CD4-positive, alpha-beta T cell treated with Interleukin-2 at 100 ng/mL for 4 hours (primary cell): ENCODE measurements around the gene UST.

Source experiments
- DNase-seq: peaks from one replicate; pipeline ENCODE4 v3.0.0-alpha.2; 2020; ENCODE audit warnings: low spot score

The UST gene

GRCh38 chr6:148746363-148747144 is at the start of gene UST:
TSS of gene UST (plus strand) at chr6:148747030. CDS start at chr6:148747431, 401 bp downstream.
- DNase-seq, result peak; percentile 76

- no peak for DNase-seq
Observed at GRCh38 chr6:148697895-148698440, 48.9 kb upstream of the UST start.

GRCh38 chr6:148698671-148699180 is 48.1 kb upstream of the UST start:
- DNase-seq, result no peak

GRCh38 chr6:148700047-148700715 is 46.6 kb upstream of the UST start:
- no peak for DNase-seq

- DNase-seq, result peak; percentile 39
Observed at GRCh38 chr6:148700741-148701311, 46.0 kb upstream of the UST start.

- no peak for DNase-seq
Observed at GRCh38 chr6:148701375-148701774, 45.5 kb upstream of the UST start.

GRCh38 chr6:148703900-148704299 is 42.9 kb upstream of the UST start:
- DNase-seq, result no peak

GRCh38 chr6:148704400-148705246 is 42.2 kb upstream of the UST start:
- no peak for DNase-seq

GRCh38 chr6:148708707-148709106 is 38.1 kb upstream of the UST start:
- no peak for DNase-seq

GRCh38 chr6:148709577-148709976 is 37.3 kb upstream of the UST start:
- no peak for DNase-seq

GRCh38 chr6:148711833-148712654 is 34.8 kb upstream of the UST start:
- DNase-seq, result no peak

- no peak for DNase-seq
Observed at GRCh38 chr6:148713033-148713738, 33.6 kb upstream of the UST start.

GRCh38 chr6:148713921-148714320 is 32.9 kb upstream of the UST start:
- DNase-seq, result no peak

- DNase-seq, result no peak
Observed at GRCh38 chr6:148716811-148717210, 30.0 kb upstream of the UST start.

GRCh38 chr6:148720406-148720805 is 26.4 kb upstream of the UST start:
- no peak for DNase-seq

- no peak for DNase-seq
Observed at GRCh38 chr6:148720897-148721296, 25.9 kb upstream of the UST start.

GRCh38 chr6:148723484-148723883 is 23.3 kb upstream of the UST start:
- DNase-seq, result no peak

- no peak for DNase-seq
Observed at GRCh38 chr6:148724428-148724827, 22.4 kb upstream of the UST start.

- no peak for DNase-seq
Observed at GRCh38 chr6:148727104-148727503, 19.7 kb upstream of the UST start.

GRCh38 chr6:148735989-148736388 is 10.8 kb upstream of the UST start:
- DNase-seq, result no peak
